Hematopoietic multipotent progenitor cell treated with erythropoietin and hydrocortisone succinate and interleukin-3 and kit ligand, for 15 days (in vitro differentiated cells): ENCODE data around the gene PVALEF.
"Not testable (repeated sequence)": the region's sequence is repeated elsewhere in the genome, so short reads cannot be mapped to it uniquely, and the experiment has no call there.

Source experiments
- DNase-seq: peaks from one replicate; pipeline ENCODE4 v3.0.0-alpha.2; 2015; ENCODE audit warnings: low spot score

The PVALEF gene

GRCh38 chr17:81144423-81144781 lies 20.9 kb upstream of the PVALEF start:
- DNase-seq: no peak

GRCh38 chr17:81146208-81146607 lies 19.1 kb upstream of the PVALEF start:
- DNase-seq: not testable (repeated sequence)

GRCh38 chr17:81147701-81148100 lies 17.6 kb upstream of the PVALEF start:
- no peak for DNase-seq

- no peak for DNase-seq
These were observed 16.7 kb upstream of the PVALEF start for GRCh38 chr17:81148571-81148970.

- no peak for DNase-seq
These were observed 16.2 kb upstream of the PVALEF start for GRCh38 chr17:81148986-81149533.

GRCh38 chr17:81150377-81151077 lies 14.8 kb upstream of the PVALEF start:
- no peak for DNase-seq

GRCh38 chr17:81151278-81151677 lies 14.0 kb upstream of the PVALEF start:
- no peak for DNase-seq

- DNase-seq: no peak
These were observed 12.9 kb upstream of the PVALEF start for GRCh38 chr17:81152288-81152828.

- DNase-seq: no peak
These were observed 11.9 kb upstream of the PVALEF start for GRCh38 chr17:81153340-81153803.

- not testable (repeated sequence) for DNase-seq
These were observed 11.3 kb upstream of the PVALEF start for GRCh38 chr17:81154016-81154415.

GRCh38 chr17:81154961-81155360 lies 10.3 kb upstream of the PVALEF start:
- no peak for DNase-seq

GRCh38 chr17:81156866-81157805 lies 8.2 kb upstream of the PVALEF start:
- DNase-seq: no peak

GRCh38 chr17:81157848-81158687 lies 7.2 kb upstream of the PVALEF start:
- no peak for DNase-seq

GRCh38 chr17:81158688-81159590 lies 6.4 kb upstream of the PVALEF start:
- DNase-seq: no peak

- no peak for DNase-seq
These were observed 5.6 kb upstream of the PVALEF start for GRCh38 chr17:81159611-81160265.

GRCh38 chr17:81160306-81160705 lies 5.0 kb upstream of the PVALEF start:
- no peak for DNase-seq

- no peak for DNase-seq
These were observed 4.4 kb upstream of the PVALEF start for GRCh38 chr17:81160747-81161453.

- no peak for DNase-seq
These were observed 3.8 kb upstream of the PVALEF start for GRCh38 chr17:81161536-81161935.

- DNase-seq: no peak
These were observed 3.3 kb upstream of the PVALEF start for GRCh38 chr17:81161972-81162371.
